Endothelial cell (in vitro differentiated cells): Measurements from ENCODE around the gene TMEM98. TPM values are rescaled to one million over a fixed set of nuclear protein-coding genes. Genes with fewer than 3 reads are reported as not detected.

ENCODE experiments used
- DNase-seq: peaks from one replicate; pipeline ENCODE4 v3.0.0; 2021; ENCODE audit warnings: low spot score
- H3K27ac Mint-ChIP-seq: one replicate; pipeline ENCODE4 v1.8.0; 2021; ENCODE audit warnings: mixed read lengths, inconsistent platforms; ENCODE audit not compliant: unreplicated experiment
- H3K27me3 Mint-ChIP-seq: one replicate; pipeline ENCODE4 v1.8.0; 2021; ENCODE audit warnings: mild to moderate bottlenecking, moderate library complexity, mixed read lengths, inconsistent platforms; ENCODE audit not compliant: unreplicated experiment
- H3K36me3 Mint-ChIP-seq: one replicate; pipeline ENCODE4 v1.8.0; 2021; ENCODE audit warnings: mild to moderate bottlenecking, low read depth, mixed read lengths, inconsistent platforms; ENCODE audit not compliant: unreplicated experiment
- H3K4me1 Mint-ChIP-seq: one replicate; pipeline ENCODE4 v1.8.0; 2021; ENCODE audit warnings: mild to moderate bottlenecking, mixed read lengths, inconsistent platforms; ENCODE audit not compliant: unreplicated experiment
- H3K4me3 Mint-ChIP-seq: one replicate; pipeline ENCODE4 v1.8.0; 2021; ENCODE audit warnings: mild to moderate bottlenecking, mixed read lengths, inconsistent platforms; ENCODE audit not compliant: unreplicated experiment
- H3K9me3 Mint-ChIP-seq: one replicate; pipeline ENCODE4 v1.8.0; 2021; ENCODE audit warnings: mixed read lengths, inconsistent platforms; ENCODE audit not compliant: unreplicated experiment
- CTCF ChIP-seq: fragments of 200-600 bp; sonication (generic); IDR thresholded peaks from one replicate; pipeline ENCODE4 v1.5.0; 2021; ENCODE audit warnings: antibody characterized with exemption; ENCODE audit not compliant: unreplicated experiment
- total RNA-seq: library from RNA; stranded (reverse); fragmentation: NEBNext Ultra II Directional; extraction: Animal tissue kit (Norgen Biotek cat#: 25700); gene quantifications from one replicate; pipeline ENCODE4 v1.2.1, GENCODE V29; 2021; ENCODE audit not compliant: unreplicated experiment

The TMEM98 gene
- total RNA-seq, 1 donor from 2014 or later, result 84.2 TPM

GRCh38 chr17:32907583-32907982 lies 20.4 kb upstream of the TMEM98 start:
- TF ChIP-seq CTCF, result no peak
- Mint-ChIP-seq H3K27ac (no peak overlapping the region), H3K4me1 (peaks cover 17% of the 10 kb centered on the region), H3K9me3 (no peaks in the 10 kb centered on the region), H3K4me3 (no peak overlapping the region), H3K36me3 (no peaks in the 10 kb centered on the region), H3K27me3 (peaks cover 2% of the 10 kb centered on the region)
- DNase-seq, result no peak

DNA sequence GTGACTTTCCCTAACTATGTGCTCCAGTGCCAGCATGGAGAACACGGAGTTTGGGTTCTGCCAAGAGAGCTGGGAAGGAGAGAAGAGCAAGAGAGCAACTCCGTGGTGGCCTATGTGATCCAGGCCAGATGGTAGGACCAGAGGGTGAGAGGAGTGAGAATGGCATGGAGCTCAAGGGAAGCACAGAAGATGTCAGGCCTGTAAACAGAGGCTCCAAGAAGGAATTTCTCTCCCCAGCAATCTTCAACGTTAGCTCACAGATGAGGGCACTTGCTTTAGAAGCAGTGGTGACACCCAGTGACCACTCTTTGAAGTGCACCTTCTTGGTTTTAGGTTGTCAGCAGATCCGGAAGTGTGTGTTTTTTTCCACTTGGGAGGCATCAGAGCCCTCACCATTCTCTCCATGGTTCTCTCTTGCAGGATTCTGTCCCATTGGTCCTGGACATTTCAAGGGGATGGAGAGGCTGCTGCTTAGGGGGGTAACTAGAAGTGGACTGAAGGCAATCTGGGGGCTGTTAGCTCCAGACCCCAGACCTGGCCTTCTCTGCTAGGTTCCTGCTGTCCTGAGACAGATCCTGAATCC lies 18.1 kb upstream of the TMEM98 start:
- Mint-ChIP-seq H3K9me3 (no peaks in the 10 kb centered on the region), H3K27ac (peak overlapping the region; percentile 16), H3K4me1 (peaks cover 9% of the 10 kb centered on the region), H3K36me3 (no peaks in the 10 kb centered on the region), H3K4me3 (no peak overlapping the region), H3K27me3 (peaks cover 4% of the 10 kb centered on the region)
- DNase-seq, result peak; percentile 81
- TF ChIP-seq CTCF, result peak; percentile 73

GRCh38 chr17:32910769-32911168 lies 17.2 kb upstream of the TMEM98 start:
- no peak for TF ChIP-seq CTCF
- Mint-ChIP-seq H3K4me3 (no peak overlapping the region), H3K9me3 (no peaks in the 10 kb centered on the region), H3K27me3 (peaks cover 6% of the 10 kb centered on the region), H3K27ac (no peak overlapping the region), H3K4me1 (peaks cover 5% of the 10 kb centered on the region), H3K36me3 (no peaks in the 10 kb centered on the region)
- no peak for DNase-seq

DNA sequence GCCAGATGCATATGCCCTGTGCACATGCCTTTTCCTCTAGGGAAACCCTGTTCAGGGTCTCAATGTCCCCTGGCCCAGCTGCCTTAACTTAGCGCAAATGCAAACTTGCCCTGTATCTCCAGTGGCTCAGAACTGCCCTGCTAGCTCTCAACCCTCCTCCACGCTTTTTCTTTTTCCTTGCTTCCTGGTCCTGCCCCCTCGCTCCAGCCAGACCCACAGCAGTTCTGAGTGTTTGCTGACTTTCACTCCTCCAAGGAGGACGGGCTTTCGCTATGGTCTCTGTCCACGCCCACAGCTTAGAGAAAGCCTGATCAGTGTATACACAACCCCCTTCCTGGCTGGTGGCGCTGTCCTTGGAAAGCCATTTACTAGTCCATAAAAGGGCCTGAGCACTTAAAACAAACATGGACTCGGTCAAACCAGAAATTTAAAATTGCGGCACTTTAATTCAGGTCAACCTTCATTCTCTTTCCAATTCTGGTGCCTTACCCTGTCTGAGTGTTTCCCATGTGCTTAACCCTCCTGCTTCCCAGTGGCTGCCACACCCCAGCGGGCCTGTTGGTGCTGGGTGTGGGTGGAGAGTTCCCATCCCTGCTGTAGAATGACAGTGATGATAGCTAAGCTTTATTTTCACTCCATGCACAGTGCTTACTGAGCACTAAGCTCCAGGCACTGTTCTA lies 15.6 kb upstream of the TMEM98 start:
- DNase-seq, result no peak
- Mint-ChIP-seq H3K27ac (no peak overlapping the region), H3K36me3 (no peaks in the 10 kb centered on the region), H3K4me3 (no peak overlapping the region), H3K9me3 (no peaks in the 10 kb centered on the region), H3K4me1 (peaks cover 5% of the 10 kb centered on the region), H3K27me3 (peaks cover 6% of the 10 kb centered on the region)
- TF ChIP-seq CTCF, result no peak

GRCh38 chr17:32913593-32913992 lies 14.4 kb upstream of the TMEM98 start:
- TF ChIP-seq CTCF, result no peak
- H3K27me3 Mint-ChIP-seq, result peaks cover 6% of the 10 kb centered on the region

More at GRCh38 chr17:32913593-32913992, 14.4 kb upstream of the TMEM98 start:
- Mint-ChIP-seq H3K4me1 (peaks cover 5% of the 10 kb centered on the region), H3K36me3 (no peaks in the 10 kb centered on the region), H3K4me3 (no peak overlapping the region), H3K9me3 (no peaks in the 10 kb centered on the region), H3K27ac (no peak overlapping the region)
- DNase-seq, result no peak
